Osteocyte (in vitro differentiated cells): ENCODE measurements around the gene DNAI7. TPM values are rescaled to one million over a fixed set of nuclear protein-coding genes. Genes with fewer than 3 reads are reported as not detected.
A peak's percentile ranks its signal among the peaks of the same experiment; 100 is the strongest.

Experiments used
- DNase-seq: peaks from one replicate; pipeline ENCODE4 v3.0.0; 2021; ENCODE audit warnings: mixed read lengths; ENCODE audit not compliant: unreplicated experiment; ENCODE audit errors: extremely low spot score
- H3K27ac Mint-ChIP-seq: one replicate; pipeline ENCODE4 v1.8.0; 2021; ENCODE audit warnings: mild to moderate bottlenecking, mixed read lengths; ENCODE audit not compliant: unreplicated experiment
- H3K27me3 Mint-ChIP-seq: one replicate; pipeline ENCODE4 v1.8.0; 2021; ENCODE audit warnings: mixed read lengths; ENCODE audit not compliant: unreplicated experiment
- H3K36me3 Mint-ChIP-seq: one replicate; pipeline ENCODE4 v1.8.0; 2021; ENCODE audit warnings: mixed read lengths; ENCODE audit not compliant: unreplicated experiment
- H3K4me1 Mint-ChIP-seq: one replicate; pipeline ENCODE4 v1.8.0; 2021; ENCODE audit warnings: mixed read lengths; ENCODE audit not compliant: unreplicated experiment
- H3K4me3 Mint-ChIP-seq: one replicate; pipeline ENCODE4 v1.8.0; 2021; ENCODE audit warnings: mild to moderate bottlenecking, moderate library complexity, mixed read lengths; ENCODE audit not compliant: unreplicated experiment
- H3K9me3 Mint-ChIP-seq: one replicate; pipeline ENCODE4 v1.8.0; 2021; ENCODE audit warnings: mixed read lengths; ENCODE audit not compliant: unreplicated experiment
- total RNA-seq: library from RNA; stranded (reverse); gene quantifications from 2 replicates; pipeline ENCODE4 v1.2.1, GENCODE V29; 2021
- TF ChIP-seq, protein P1 (sequence below): fragments of 200-600 bp; sonication (generic); IDR thresholded peaks from 2 replicates; pipeline ENCODE4 v1.5.0; 2021; ENCODE audit warnings: antibody characterized with exemption, mild to moderate bottlenecking, moderate library complexity

DNAI7 gene
- total RNA-seq, 1 donor from 2014 or later: 0.30 TPM

DNA sequence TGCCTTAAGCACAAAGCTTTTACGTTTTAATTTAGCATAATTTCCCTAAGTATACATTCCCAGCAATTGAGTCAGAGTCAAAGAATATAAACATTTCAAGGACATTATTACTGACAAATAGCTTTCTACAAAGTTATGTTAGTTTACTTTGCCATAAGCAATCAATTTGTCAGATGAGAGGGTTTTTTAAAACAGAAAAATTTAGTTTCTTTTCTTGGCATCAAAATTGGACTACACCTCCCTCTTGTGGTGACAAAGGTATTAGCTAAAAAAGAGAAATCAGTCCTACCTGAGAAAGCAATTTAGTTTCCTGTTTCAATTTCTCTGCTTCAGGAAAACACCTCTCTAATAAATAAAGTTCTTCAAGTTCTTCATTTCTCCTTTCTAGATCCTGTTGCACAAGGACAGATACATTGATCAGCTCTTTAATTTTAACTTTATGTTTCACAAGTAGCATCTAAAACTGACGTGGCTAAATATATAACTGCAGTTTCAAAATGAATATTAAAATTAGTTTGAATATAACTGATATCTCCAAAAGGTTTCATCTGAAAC, 39.9 kb downstream of the DNAI7 start:
- peaks cover 13% of the 10 kb centered on the region for H3K4me1 Mint-ChIP-seq
- DNase-seq: no peak

DNA sequence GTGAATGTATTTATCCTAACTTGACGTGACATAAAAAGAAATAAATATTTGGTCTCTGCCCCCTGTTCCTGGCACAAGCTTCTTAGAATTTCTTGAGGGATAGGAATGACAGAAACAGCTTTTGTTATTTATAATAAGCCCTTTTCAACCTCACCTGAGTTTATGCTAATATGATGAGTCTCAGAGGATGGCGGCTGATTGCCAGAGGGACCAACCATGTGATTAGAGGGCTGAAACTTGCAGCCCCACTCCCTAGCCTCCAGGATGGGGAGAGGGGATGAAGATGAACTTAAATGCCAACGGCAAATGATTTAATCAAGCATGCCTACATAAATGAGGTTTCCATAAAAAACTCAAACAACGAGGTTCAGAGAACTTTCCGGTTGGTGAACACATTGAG, 42.9 kb downstream of the DNAI7 start:
- Mint-ChIP-seq H3K27me3 (no peaks in the 10 kb centered on the region), H3K27ac (no peak overlapping the region), H3K4me3 (no peak overlapping the region), H3K36me3 (no peaks in the 10 kb centered on the region), H3K9me3 (no peaks in the 10 kb centered on the region), H3K4me1 (peaks cover 13% of the 10 kb centered on the region)
- DNase-seq: no peak
- TF ChIP-seq, protein P1, sequence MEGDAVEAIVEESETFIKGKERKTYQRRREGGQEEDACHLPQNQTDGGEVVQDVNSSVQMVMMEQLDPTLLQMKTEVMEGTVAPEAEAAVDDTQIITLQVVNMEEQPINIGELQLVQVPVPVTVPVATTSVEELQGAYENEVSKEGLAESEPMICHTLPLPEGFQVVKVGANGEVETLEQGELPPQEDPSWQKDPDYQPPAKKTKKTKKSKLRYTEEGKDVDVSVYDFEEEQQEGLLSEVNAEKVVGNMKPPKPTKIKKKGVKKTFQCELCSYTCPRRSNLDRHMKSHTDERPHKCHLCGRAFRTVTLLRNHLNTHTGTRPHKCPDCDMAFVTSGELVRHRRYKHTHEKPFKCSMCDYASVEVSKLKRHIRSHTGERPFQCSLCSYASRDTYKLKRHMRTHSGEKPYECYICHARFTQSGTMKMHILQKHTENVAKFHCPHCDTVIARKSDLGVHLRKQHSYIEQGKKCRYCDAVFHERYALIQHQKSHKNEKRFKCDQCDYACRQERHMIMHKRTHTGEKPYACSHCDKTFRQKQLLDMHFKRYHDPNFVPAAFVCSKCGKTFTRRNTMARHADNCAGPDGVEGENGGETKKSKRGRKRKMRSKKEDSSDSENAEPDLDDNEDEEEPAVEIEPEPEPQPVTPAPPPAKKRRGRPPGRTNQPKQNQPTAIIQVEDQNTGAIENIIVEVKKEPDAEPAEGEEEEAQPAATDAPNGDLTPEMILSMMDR: no peak

More for the DNA sequence above, 39.9 kb downstream of the DNAI7 start:
- Mint-ChIP-seq H3K27me3 (peaks cover under 1% of the 10 kb centered on the region), H3K4me3 (no peak overlapping the region), H3K36me3 (no peaks in the 10 kb centered on the region), H3K27ac (no peak overlapping the region), H3K9me3 (no peaks in the 10 kb centered on the region)
- TF ChIP-seq, protein P1: peak; percentile 77

DNA sequence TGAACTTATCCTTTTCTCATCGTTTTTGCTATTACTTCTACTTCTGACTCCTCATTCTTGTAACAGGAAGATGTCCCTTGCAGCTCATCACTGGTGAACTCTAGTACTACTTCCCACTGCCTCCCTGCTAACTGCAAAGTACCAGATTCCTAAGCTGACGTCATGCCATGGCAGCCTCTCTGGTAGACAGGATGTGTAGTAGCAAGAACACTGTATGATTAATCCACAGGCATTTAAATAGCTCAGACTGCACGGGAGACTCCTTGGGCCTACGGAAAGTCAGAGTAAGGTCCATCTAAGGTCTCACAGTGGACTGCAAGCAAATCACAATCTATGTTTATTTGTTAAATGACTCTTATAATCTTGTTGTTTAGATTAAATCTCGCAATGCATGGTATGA, 43.5 kb downstream of the DNAI7 start:
- TF ChIP-seq, protein P1: no peak
- peak overlapping the region; percentile 54 for H3K27ac Mint-ChIP-seq
- H3K36me3 Mint-ChIP-seq: no peaks in the 10 kb centered on the region
- H3K9me3 Mint-ChIP-seq: no peaks in the 10 kb centered on the region
- H3K4me1 Mint-ChIP-seq: peaks cover 13% of the 10 kb centered on the region
- no peak for DNase-seq
- H3K4me3 Mint-ChIP-seq: no peak overlapping the region
- no peaks in the 10 kb centered on the region for H3K27me3 Mint-ChIP-seq

DNA sequence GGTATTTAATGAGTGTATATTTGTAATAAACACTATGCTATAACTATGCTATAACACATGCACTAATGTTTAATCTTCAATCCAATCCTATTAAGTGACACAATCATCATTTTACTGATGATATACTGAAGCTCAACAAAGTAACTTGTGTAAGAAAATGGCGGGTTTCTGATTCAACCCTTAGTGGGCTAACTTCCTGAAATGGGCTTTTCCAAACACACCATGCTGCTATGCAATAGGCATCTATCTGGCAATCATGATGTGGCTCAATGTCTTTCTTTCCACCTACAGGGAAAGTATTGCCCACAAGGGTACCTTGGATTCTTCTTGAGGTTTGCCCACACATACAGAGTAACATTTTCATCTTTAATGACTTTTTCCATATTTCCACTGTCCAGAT, 48.3 kb downstream of the DNAI7 start:
- H3K4me1 Mint-ChIP-seq: peaks cover 5% of the 10 kb centered on the region
- no peak for DNase-seq
- H3K9me3 Mint-ChIP-seq: no peaks in the 10 kb centered on the region
- no peak overlapping the region for H3K27ac Mint-ChIP-seq
- no peaks in the 10 kb centered on the region for H3K27me3 Mint-ChIP-seq
- H3K36me3 Mint-ChIP-seq: no peaks in the 10 kb centered on the region
- no peak overlapping the region for H3K4me3 Mint-ChIP-seq
- TF ChIP-seq, protein P1: no peak

DNA sequence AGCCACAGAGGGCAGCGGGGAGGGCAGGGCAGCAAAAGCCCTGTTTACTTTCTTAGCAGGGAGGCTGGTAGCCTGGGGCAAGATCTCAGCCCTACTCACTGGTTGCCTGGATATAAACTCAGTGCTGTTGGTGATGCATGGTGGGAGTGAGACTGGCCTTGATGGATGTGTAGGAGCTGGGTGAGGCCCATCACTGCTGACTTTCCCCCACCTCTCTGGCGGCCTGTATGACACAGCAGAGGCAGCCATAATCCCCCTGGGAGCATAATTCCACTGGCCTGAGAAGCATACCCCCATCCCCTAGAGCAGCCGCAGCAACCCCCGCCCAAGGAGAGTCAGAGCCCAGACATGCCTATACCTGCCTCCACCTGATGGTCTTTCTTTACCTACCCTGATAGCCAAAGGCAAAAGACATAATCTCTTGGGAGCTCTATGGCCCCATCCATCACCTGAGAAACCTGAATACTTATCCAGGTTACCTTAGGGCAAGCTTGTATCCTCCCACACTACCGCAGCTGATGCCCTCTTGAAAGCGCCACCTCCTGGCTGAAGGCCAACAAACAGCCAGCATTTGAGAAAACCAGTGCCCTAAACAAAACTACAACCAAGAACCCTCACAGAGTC, 59.3 kb downstream of the DNAI7 start:
- Mint-ChIP-seq H3K9me3 (peaks cover 11% of the 10 kb centered on the region), H3K4me1 (peaks cover 15% of the 10 kb centered on the region), H3K36me3 (no peaks in the 10 kb centered on the region), H3K27ac (peak overlapping the region; percentile 75), H3K4me3 (no peak overlapping the region), H3K27me3 (peaks cover 19% of the 10 kb centered on the region)
- peak; percentile 88 for DNase-seq
- TF ChIP-seq, protein P1: no peak
